Islet precursor cell (in vitro differentiated cells): ENCODE results near the gene PPP1R13B.
"Not testable (repeated sequence)": the region's sequence is repeated elsewhere in the genome, so short reads cannot be mapped to it uniquely, and the experiment has no call there.

Experiments
- DNase-seq: peaks from one replicate; pipeline ENCODE4 v3.0.0-alpha.2; 2018

The PPP1R13B gene, protein sequence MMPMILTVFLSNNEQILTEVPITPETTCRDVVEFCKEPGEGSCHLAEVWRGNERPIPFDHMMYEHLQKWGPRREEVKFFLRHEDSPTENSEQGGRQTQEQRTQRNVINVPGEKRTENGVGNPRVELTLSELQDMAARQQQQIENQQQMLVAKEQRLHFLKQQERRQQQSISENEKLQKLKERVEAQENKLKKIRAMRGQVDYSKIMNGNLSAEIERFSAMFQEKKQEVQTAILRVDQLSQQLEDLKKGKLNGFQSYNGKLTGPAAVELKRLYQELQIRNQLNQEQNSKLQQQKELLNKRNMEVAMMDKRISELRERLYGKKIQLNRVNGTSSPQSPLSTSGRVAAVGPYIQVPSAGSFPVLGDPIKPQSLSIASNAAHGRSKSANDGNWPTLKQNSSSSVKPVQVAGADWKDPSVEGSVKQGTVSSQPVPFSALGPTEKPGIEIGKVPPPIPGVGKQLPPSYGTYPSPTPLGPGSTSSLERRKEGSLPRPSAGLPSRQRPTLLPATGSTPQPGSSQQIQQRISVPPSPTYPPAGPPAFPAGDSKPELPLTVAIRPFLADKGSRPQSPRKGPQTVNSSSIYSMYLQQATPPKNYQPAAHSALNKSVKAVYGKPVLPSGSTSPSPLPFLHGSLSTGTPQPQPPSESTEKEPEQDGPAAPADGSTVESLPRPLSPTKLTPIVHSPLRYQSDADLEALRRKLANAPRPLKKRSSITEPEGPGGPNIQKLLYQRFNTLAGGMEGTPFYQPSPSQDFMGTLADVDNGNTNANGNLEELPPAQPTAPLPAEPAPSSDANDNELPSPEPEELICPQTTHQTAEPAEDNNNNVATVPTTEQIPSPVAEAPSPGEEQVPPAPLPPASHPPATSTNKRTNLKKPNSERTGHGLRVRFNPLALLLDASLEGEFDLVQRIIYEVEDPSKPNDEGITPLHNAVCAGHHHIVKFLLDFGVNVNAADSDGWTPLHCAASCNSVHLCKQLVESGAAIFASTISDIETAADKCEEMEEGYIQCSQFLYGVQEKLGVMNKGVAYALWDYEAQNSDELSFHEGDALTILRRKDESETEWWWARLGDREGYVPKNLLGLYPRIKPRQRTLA

DNA sequence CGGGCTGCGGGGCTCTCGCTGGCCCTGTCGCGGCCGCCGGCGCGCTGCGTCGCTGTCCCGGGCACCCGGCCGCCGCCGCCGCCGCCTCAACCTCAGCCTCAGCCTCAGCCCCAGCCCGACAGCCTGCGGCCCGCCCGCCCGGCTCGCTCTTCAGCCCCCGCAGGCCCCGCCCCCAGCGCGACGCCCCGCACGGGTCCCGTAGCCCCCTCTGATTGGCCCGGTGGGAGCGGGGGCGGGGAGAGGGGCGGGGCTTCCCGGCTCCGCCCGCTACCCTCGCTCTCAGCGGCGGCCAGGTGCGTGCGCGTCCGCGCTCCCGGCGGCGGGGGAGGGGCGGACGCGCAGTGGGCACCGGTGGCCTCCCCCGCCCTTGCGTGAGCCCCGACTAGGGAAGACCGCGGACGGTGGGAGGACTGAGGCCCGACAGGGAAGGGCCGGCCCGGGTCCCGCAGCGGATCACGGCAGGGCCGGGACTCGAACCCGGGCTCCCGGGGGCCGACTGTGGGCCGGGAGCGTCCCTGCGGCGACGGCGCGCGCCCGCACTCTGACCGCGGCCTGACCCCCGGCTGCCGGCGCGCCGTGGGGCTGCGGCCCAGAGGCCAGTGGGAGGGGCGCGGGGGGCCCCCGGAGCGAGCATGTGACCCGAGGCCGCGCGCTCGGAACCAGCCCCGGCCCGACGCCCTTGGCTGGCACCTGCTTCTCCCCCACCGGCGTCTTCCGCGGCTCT lies at the start of gene PPP1R13B:
TSS of gene PPP1R13B (minus strand) at position 125 of the 724 bp plus-strand sequence. CDS start 268 bp downstream, outside the sequence.
- DNase-seq = peak; percentile 96

DNA sequence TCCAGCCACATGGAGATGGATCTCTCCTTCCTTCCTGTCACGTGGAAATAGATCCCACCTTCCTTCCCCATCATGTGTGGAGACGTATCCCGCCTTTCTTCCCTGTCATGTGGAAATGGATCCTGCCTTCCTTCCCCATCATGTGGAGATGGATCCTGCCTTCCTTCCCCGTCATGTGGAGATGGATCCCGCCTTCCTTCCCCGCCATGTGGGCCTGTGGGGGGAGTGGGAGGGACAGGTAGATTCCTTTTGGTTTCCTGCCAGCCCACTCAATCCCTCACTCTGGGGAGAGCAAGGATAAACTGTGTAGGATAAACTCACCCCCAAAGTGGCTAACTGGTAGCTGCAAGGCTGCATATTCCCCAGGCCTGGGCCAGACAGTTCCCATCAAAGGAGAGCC lies 49.2 kb upstream of the PPP1R13B start:
- peak; percentile 50 for DNase-seq

DNA sequence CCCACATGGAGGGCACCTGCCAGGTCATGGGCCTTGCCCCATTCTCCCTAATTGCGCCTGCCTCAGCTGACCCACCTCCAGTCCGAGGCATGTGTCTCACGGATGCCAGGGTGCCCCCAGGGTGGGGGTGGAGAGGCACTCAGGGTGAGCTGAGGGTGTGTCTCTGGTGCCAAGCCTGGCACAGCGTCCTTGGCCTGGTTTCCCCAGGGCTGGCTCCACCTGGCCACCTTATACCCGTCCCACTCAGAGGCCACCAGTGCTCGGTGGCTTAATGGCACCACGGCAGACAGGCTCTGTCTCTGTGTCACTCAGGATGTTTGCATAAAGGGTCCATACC lies 47.3 kb upstream of the PPP1R13B start:
- peak; percentile 44 for DNase-seq

DNA sequence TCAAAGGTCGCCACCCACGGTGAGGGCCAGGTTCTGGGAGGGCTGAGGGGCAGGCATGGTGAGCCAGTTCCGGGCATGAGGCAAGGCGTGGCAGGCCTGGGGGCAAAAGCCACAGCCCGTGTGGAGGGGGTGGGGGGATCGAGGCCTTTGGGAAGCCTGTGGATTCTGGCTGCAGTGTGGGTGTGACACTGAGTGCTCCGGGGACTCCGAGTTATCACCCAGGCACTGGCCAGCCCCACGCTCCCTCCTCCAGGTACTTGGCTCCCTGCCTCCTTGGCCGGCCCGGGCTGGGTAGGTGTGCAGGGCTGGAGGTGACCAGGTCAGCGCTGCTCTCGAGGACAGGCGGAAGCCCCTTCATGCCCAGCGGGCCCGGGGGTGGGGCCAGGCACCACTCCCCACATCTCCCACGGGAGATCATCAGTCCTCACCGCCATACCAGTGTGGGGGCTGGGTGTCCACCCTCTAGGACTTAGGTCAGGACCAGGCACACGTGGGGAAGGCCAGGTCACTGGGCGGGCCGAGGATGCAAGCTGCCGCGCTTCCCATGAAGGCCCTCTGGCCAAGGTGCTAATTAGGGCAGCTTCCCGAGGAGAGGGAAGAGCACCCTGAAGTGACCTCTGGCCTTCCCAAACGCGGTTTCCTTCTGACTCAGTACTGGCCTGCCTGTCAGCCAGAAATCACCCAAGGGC lies 46.8 kb upstream of the PPP1R13B start:
- DNase-seq = peak; percentile 45

DNA sequence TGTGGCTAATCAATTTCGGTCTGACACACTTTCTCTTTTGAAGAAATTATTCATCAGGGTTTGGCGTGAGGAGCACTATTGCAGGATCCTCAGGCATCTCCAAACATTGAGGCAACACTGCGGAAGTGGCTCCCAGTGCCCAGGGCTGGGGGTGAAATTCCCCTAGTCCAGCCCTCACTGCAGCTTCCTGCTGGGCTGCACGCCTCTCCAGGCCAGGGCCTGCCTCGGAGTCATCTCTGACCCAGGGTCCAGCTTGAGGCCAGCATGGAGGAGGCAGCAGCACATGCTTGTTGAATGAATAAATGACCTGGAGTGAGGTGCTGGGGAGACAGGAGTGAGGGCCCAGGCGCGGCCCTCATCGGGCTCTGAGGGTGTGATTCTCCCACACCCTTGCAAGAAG lies 44.9 kb upstream of the PPP1R13B start:
- DNase-seq = peak; percentile 44

DNA sequence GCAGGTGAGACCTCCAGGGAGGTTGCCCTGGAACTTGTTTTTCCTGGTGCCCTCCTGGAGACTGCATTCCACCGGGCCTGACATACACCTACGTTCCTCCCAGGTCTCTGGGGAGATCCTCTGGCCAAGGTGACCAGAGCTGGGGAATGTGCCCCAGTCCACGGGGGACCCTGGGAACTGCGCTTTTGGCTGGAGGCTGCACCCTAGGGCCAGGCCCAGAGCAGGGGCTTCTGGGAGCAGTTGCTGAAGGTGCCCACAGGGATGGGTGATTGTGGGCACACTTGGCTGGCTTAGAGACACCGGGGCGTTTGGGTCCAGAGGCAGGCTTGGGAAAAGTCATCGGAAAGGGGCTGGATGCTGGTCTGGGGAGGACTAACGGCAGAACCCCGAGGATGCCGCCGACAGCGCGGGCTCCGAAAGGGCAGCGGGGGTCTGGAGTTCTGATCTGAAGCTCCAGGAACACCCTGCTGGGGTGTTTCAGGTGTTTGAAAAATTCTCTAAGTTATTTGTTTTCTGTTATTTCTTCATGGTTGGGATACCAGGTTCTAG lies 44.4 kb upstream of the PPP1R13B start:
- DNase-seq = no peak

DNA sequence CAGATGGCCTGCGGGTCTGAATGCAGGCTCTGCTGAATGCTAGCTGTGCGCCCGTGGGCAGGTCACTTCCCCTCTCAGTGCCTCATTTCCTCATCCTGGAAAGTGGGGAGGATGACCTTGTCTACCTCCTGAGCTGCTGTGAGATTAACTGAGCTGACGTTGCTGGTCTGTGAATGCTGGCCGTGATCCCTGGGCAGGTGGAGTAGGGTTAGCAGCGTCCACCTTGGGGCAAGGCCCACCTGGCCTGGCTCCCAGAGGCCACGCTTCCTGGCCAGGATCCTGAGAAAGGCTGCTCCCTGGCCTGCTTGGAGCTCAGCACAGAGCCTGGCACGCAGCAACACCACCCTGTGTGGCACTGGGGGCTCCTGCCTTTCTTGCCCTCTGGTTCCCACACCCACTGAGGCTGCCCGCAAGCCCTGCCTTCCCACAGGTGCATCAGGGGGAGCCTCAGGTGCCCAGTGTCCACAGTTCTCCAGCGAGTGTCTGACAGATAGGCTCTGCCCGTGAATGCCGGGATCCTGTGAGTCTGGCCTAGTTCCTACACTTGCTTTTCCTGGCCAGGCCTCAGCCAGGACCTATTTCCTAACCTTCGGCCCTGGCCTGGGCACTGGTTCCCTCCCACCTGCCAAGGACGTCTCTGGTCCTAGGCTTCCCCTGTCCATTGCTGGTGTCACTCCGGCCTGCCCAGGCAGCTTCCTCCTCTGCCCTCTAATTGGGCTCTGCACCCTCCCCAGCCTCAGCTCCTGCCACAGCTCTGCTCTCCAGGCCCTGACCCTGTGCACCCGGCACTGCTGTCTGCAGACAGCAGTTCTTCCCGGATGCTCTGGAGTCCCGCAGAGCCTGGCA lies 43.7 kb upstream of the PPP1R13B start:
- DNase-seq = peak; percentile 52

DNA sequence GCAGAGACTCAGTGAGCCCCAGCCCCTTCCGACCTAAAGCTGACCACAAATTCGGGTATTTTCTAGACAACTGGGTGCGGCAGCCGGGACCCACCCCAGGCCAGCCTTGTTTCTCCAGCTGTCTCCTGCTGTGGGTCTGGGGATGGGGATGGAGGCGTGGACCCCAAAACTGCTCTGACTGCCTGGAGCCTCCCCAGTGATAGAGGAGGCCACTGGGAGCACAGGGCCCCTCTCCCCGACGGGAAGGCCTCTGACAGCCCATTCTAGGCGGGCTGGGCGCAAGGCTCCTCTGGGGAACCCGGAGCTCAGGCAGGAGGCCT lies 42.6 kb upstream of the PPP1R13B start:
- DNase-seq = no peak

DNA sequence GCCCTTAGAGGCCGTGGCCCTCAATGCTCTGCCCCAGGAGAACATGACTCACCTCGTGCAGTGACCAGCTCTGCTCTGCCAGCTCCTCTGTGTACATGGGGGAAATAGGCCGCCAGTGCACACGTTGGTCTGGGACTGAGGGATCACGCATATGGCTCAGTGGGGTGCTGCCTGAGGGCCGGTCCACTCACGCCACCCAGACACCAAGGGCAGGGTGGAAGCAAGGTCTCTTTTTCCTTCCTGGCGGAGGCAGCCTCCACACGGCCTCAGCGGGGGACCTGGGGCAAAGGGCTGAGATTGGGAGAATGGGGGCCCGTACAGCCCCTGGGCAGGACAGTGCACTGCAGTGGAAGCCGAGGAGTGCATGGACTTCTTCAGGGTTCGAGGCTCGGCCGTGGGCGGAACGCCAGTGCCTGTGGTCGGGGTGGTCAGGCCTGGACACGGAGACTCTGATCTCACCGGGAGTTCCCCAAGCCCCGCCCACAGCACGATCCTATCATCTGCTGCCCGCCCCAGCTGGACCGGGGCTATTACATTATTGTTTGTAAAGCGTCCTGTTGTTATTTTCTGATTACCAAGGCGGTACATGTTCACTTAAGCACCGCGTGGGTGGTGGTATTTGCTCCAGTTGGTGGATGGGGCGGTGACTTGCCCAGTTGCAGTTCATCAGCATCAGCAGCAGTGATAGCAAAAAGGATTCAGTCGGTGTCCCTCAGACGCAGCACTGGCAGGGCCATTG lies 42.1 kb upstream of the PPP1R13B start:
- peak; percentile 56 for DNase-seq

DNA sequence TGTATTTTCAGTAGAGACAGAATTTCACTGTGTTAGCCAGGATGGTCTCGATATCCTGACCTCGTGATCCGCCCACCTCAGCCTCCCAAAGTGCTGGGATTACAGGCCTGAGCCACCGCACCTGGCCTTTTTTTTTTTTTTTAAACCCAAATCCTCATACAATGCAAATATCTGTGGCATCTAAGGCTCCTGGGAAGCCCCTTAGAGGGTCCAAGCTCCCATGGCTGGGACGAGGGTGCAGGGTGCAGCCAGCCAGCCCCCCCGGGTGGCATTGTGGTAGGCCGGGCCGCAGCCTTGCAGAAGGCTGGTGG lies 41.6 kb upstream of the PPP1R13B start:
- DNase-seq = not testable (repeated sequence)

DNA sequence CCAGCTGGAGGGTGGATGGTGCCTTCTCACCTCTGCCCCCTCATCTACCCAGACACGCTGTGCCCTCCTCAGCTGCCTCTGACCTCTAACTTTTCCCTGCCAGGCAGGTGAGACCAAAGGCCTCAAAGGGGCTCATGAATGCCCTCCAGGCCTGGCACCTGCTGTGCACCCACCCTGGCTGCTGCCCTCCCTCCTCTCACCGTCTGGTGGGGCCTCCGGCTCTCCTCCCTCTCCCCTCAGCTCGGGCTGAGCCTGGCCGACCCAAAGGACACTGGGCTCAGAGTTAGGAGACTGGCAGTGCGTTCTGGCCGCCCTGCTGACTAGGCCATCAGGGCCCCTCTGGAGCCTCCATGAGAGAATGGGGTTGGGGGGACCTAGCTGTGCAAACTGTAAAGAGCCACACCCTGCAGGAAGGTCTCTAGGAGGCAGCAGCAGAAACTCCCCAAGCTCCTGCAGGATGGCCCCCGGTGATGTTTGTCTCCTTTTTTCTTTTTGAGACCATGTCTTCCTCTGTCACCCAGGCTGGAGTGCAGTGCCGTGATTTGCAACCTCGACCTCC lies 40.3 kb upstream of the PPP1R13B start:
- peak; percentile 40 for DNase-seq

DNA sequence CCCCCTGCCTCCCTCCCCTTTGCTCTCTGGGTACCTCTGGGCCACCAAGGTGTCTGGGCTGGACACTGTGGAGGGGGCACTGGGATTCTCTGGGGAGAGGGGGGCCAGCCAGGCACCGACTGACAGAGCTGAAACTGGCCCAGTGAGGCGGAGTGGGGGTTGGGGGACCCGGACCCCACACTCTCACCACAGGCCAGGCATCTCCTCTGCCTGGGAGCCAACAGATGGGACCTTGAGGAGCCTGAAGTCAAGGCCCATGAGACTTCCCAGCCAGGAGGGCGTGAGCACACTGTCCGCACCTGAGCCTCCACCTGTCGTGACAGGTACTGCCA lies 39.8 kb upstream of the PPP1R13B start:
- peak; percentile 48 for DNase-seq

DNA sequence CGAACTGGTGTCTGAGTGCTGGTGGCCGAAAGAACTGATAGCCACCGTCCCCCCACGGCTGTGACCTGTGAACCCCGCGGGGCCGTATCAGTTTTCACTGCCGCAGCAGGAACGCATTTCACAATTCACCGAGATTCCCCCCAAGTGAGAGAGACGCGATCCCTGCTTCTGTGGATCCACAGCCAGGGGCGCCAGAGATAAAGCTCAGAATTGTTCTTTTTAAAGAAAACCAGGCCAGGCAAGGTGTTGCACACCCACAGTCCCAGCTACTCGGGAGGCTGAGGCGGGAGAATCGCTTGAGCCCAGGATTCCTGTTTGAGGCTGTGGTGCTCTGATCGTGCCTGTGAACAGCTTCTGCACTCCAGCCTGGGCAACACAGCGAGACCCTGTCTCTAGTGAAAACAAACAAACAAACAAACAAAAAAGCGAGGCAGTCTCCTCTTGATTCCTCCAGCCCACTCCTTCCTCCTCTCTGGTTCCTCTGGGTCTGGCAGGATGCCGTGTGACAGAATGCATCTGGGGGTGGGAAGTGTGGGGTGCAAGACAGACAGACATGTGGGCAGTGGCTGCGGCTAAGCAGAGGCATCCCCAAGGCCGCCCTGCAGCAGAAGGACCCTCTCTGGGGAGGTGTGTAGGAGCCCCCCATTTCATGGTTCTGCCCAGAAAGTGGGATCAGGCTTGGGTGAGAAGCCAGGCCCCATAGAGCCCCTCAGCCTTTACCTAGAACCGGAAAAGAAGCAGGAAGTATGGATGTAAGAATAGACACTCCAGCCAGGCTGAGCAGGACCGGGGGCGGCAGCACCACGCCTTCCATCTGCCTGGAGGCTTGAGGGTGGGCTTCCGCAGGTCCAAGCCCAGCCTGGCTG lies 39.2 kb upstream of the PPP1R13B start:
- DNase-seq = peak; percentile 64

DNA sequence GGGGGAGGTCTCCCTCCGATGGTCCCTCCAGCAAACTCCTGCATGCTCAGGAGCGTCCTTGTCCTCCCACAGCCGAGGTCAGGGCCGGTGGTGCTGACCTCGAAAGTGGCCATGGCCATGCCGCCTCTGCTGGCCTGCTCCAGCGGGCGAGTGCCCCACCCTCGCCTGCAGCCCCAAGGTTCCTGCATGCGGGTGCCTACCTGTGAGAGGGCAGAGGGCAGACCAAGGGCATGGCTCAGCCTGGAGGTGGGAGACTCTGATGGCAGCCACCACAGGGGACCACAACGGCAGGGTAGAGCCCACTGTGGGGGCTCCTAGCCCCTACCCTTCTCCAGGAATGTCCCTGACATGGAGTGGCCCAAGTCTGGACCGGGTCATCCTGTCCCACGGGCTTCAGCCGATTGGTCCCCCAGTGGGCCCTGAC lies 38.1 kb upstream of the PPP1R13B start:
- peak; percentile 47 for DNase-seq

DNA sequence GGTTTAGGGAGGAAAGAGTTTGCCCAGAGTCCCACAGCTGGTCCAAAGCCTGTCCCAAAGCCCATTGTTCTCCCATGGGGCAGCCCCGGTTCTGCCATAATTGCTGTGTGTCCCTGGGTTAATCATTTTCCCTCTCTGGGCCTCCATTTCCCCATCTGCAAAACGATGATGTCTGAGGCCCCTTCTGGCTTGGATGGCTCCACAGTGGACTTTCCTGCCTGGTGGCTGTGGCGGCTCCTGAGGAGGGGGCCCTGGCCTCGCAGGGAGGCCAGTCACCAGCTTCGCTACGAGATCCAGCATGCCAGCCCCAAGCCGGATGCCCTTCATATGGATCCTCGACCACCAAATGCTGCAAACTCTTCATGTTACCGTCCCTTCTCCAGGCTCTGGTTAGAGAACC lies 37.5 kb upstream of the PPP1R13B start:
- peak; percentile 50 for DNase-seq

DNA sequence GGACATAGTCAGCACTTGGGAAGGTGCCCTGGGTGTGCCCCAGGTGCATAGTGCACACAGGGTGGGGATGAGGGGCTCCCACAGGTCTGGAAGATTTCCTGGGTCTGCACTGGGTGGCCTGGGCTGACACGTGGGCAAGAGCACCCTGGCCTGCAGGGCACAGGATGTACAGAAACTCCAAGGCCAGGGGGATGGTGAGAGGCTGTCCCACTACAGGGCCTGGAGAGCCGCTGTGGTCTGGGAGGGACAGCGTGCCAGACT lies 35.8 kb upstream of the PPP1R13B start:
- peak; percentile 45 for DNase-seq

DNA sequence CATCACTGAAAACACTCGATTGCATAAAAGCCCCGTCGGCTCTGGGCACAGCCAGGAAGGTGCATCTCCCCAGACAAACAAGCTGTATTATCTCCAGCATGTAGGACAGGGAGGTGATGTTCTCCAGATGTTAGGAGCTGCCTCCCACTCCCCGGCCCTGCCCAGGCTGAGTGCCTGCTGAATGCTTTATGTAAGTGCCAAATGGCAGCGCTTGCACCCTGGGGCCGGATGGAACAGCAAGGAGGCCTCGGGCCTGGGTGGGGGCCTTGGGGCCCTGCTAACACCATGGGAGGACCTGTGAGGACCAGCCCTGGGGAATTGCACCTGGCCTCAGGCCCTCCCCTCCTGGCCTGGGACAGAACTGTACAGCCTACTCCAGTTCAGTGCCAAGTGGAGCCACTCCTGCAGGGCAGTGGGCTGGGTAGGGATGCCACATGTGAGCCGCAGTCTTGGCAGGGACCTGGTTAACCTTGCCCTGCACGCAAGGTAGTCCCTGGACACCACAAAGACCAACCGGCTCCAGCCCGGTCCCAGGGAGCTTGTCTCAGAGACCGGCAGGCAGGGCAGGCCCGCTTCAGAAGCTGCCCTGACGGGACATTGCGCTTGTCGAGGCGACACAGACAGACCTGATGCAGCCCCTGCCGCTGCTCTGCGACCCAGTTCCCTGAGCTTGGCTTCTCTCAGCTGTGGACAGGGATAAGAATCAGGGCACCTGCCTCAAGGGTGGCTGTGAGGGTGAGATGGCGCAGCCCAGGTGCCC lies 35.3 kb upstream of the PPP1R13B start:
- DNase-seq = peak; percentile 57

DNA sequence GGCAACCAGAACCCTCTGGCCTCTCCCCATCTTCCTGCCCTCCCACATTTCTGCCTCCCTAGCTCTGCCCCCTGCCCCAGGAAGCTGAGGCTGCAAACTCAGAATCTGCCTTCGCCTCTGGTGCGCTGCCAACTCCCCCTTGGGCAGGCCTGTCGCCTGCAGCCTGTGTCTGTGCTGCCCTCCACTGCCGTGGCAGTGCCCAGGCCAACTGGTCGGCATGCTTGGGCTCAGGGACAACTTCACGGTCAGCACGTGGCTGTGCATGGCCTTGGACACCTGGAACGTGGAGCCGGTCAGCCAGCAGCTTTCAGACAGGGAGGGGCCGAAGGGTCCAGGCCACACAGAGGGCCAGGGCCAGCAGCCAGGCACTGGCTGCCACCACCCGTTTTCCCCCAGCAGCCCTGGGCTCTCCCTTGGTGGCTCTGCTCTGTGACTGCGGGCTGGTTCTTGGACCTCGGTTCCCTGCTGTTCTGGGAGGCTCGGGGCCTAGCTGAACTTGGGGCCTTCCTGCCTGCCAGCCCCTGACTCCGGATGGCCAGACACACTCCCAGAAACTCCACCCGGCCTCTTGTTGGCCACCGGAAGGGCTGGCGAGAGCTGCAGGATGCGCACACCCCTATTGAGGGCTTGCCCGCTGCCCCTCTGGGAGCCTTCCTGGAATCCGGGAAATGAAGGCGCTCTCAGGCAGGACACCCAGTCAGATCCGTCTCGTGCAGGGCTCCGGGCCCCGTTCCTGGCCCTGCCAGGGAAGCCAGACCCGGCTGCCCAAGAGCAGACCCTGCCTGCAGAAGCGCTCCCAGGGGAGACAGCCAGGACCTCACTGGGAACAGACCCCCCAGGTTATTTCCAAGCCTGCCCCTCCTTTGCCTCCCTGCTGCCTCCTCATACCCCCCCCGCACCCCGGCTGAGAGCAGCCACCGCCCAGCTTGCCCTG lies 34.2 kb upstream of the PPP1R13B start:
- DNase-seq = peak; percentile 41
